GM18502 (cell line): ENCODE data around the gene C19orf67.

Source experiments
- ATAC-seq: cut with Tn5 transposase; IDR thresholded peaks from one replicate; pipeline ENCODE4 v1.9.1; 2021; ENCODE audit warnings: mild to moderate bottlenecking; ENCODE audit not compliant: unreplicated experiment, poor library complexity

The C19orf67 gene

GRCh38 chr19:14111486-14111885 lies 25.9 kb upstream of the C19orf67 start:
- ATAC-seq: no peak

DNA sequence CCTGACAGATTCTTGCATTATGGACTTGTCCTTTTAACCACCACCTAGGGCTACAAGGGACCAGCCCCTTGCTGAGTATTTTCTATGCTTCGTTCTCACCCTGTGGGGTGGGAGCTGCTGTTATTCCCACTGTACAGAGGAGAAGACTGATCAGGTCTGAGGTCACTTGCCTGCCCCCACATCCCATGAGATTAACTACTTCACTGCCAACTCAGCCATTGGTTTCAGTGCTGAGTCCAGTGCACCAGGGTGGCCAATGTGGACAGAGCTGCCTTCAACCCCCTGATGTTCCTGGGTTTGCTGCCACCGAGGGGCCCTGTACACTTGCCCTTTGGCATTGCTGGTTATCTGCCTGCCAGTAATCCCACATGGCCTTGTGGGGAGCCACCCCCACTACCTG lies 25.1 kb upstream of the C19orf67 start:
- ATAC-seq: no peak

DNA sequence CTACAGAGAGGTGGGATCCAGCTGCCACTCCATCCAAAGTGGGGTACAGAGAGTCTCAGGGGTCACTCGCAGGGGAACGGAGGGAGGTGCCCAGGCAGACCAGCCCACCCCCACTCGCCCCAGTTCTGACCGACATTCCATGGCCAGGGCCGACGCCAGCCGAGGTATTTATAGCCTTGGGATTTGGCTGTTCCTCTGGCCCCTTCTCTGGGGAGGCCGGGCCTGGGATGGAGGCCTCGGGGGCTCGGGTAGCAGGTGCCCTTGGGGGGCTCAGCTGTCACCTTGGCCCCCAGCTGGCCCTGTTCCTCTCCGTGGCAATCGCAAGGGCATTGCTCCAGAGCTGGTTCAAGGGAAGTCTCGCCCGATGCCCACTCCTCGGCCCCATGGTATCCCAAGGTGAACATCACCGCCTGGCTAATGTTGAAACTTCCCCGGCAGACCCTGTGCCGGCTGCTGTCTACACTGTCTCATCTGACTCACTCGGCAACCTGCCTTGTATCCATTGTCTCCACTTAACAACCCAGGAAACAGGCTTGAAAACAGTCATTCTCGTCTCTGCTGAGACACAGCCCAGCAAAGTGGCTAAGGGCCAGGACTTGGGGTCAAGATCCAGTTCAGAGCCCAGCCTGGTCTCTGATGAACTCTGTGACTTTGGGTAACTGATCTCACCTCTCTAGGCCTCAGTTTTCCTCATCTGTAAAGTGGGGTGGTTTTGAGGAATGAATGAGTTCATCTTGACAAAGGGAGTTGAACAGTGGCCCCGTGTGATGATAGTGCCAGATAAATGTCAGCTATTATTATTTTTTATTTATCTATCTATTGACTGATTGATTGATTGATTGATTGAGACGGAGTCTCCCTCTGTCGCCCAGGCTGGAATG lies 22.2 kb upstream of the C19orf67 start:
- no peak for ATAC-seq

GRCh38 chr19:14106840-14107239 lies 21.3 kb upstream of the C19orf67 start:
- no peak for ATAC-seq

- no peak for ATAC-seq
These were observed 20.1 kb upstream of the C19orf67 start for GRCh38 chr19:14105680-14106079.

DNA sequence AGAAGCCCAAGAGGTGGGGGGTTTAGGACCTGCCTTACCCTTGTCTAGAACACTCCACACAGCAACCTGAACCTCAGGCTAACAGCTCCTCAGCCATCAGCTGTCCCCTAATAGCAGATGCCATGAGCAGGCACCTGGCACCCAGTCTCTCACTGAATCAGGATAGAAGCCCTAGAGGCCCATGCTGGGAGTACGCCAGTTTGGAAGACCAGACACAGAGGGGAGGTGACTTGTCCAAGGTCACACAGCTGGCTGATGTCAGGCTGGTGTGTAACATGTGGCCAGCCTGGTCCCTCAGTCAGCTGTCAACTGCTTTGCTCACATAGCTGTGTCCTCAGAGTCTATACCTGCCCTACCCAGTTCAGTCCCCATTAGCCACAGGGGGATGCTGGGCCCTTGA lies 17.7 kb upstream of the C19orf67 start:
- ATAC-seq: no peak

DNA sequence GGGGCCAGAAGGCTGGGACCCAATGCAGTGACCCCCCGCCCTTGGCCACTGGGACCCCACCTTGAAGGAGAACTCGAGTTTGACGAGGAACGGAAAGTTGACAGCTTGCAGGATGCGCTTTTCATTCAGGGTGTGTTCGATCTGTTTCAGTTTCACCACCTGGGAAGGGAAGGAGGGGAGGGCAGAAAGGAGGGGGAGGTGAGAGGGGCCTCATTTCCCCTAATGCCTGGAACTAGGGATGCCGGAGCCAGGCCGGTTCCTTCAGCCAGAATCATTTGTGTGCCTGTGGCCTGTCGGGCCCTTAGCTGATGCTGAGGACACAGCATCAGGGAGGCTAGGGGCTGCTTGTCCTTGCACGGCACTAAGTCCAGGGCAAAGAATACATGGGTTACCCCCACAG lies 17.2 kb upstream of the C19orf67 start:
- no peak for ATAC-seq

- no peak for ATAC-seq
These were observed 16.6 kb upstream of the C19orf67 start for GRCh38 chr19:14102102-14102696.

- no peak for ATAC-seq
These were observed 15.5 kb upstream of the C19orf67 start for GRCh38 chr19:14101003-14101545.

GRCh38 chr19:14097532-14098151 lies 12.1 kb upstream of the C19orf67 start:
- no peak for ATAC-seq

- ATAC-seq: no peak
These were observed 10.8 kb upstream of the C19orf67 start for GRCh38 chr19:14096272-14096992.

- ATAC-seq: no peak
These were observed 9.3 kb upstream of the C19orf67 start for GRCh38 chr19:14094854-14095253.

GRCh38 chr19:14093117-14093823 lies 7.7 kb upstream of the C19orf67 start:
- ATAC-seq: no peak

GRCh38 chr19:14091813-14092462 lies 6.4 kb upstream of the C19orf67 start:
- peak; percentile 15 for ATAC-seq

GRCh38 chr19:14091081-14091812 lies 5.7 kb upstream of the C19orf67 start:
- ATAC-seq: peak; percentile 59

DNA sequence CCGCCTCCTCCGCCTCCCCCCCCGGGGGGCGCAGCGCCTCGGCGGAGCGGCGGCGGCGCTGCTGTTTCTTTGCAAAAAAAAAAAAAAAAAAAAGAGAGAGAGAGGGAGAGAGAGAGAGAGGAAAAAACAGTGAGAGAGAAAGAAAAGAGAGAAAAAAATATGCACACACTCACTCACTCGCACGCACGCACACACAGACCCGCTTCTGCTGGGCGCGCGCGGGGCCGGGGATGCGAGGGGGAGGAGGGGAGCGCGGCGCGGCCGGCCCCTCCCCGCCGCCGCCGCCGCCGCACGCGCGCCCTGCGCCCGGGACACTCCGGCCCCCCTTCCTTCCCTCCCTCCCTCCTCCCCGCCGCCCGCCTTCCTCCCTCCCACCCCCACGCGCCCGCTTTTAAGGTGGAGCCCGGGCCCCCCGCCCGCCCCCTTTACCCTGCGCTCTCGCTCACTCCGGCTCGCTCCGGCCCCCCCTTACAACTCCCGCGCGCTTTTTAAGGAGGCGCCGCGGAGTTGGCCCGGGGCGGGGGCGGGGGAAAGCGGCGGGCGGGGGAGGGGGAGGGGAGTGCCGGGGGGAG lies 5.0 kb upstream of the C19orf67 start, which contains the start of gene SAMD1:
SAMD1 (minus strand) TSS at position 243 of the 572 bp plus-strand sequence.
- peak; percentile 35 for ATAC-seq

DNA sequence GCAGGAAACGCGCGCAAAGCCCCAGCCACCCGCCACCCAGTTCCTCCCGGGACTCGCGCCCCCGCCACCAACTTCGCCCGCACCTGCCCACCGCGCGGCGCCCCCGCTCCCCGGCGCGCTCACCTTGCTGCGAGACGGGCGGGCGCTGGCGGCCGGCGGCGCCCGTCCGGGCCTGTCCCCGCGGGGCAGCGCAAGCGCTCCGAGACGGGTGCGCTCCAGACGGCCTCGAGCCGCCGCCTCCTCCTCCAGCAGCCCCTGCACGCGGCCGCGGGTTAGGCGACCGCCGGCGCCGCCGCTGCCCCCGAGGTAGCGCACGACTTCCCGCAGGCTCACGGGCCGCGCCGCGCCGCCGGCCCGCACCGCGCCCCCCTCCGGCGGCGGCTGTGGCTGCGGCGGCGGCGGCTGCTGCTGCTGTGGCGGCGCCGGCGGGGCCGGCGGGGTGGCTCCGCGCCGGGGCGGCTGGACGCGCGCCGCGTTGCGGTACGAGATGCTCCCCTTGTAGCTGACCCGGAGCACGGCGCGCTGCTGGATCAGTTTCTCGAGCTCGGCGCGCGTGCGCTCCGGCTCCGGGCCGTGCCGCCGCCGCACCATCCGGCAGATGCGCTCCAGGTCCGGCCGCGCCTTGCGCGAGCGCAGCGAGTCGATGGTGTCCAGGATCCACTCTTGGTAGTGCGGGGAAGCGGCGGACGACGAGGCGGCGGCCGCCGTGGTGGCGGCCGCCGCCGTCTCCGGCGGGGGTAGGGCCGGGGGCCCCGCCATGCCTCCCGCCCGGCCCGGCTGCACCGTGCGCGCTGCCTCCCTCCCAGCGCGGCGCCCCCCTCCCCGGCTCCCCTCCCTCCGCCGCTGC lies 4.3 kb upstream of the C19orf67 start:
- ATAC-seq: no peak

DNA sequence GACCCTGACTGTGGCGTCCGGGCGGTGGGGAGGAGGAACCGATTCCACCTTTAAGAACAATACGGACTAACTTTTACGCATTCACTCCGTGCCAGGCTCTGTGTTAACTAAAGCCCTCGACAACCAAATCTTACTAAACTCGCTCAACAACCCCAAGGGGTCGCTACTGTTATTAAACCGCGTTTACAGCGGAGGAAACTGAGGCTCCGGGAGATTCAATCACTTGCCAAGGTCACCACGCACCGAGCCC lies 3.8 kb upstream of the C19orf67 start:
- no peak for ATAC-seq
